GM23338 (cell line): ENCODE data around the gene MECP2. TPM values are rescaled to one million over a fixed set of nuclear protein-coding genes. Genes with fewer than 3 reads are reported as not detected.

Source experiments
- ATAC-seq: fragments of 200-7000 bp; cut with Tn5 transposase; 3 replicates; pipeline ENCODE4 v1.9.1; 2020
- DNase-seq: peaks from one replicate; pipeline ENCODE4 v3.0.0-alpha.2; 2015; ENCODE audit warnings: low spot score
- H2AFZ ChIP-seq: fragments of 200-600 bp; sonication (generic); 2 replicates; pipeline ENCODE4 v1.8.0; 2016; ENCODE audit warnings: antibody characterized with exemption, mild to moderate bottlenecking, moderate library complexity
- H3F3A ChIP-seq: fragments of 200-600 bp; sonication (generic); replicated peaks from 2 replicates; pipeline ENCODE4 v1.8.0; 2017; ENCODE audit warnings: antibody characterized with exemption, mixed run types, low read depth
- H3K27ac ChIP-seq: fragments of 200-600 bp; sonication (generic); 2 replicates; pipeline ENCODE4 v1.6.1; 2016; ENCODE audit warnings: low read depth
- H3K27me3 ChIP-seq: fragments of 200-600 bp; sonication (generic); 2 replicates; pipeline ENCODE4 v1.8.0; 2016; ENCODE audit warnings: mild to moderate bottlenecking, mixed run types, moderate library complexity; ENCODE audit not compliant: insufficient read depth
- H3K36me3 ChIP-seq: fragments of 200-600 bp; sonication (generic); 2 replicates; pipeline ENCODE4 v1.8.0; 2016; ENCODE audit warnings: mild to moderate bottlenecking; ENCODE audit not compliant: insufficient read depth
- H3K4me1 ChIP-seq: fragments of 200-600 bp; sonication (generic); 2 replicates; pipeline ENCODE4 v1.8.0; 2016; ENCODE audit warnings: mild to moderate bottlenecking, moderate library complexity; ENCODE audit not compliant: insufficient read depth
- H3K4me2 ChIP-seq: fragments of 200-600 bp; sonication (generic); 2 replicates; pipeline ENCODE4 v1.7.1; 2017; ENCODE audit warnings: mixed run types
- H3K4me3 ChIP-seq: fragments of 200-600 bp; sonication (generic); 2 replicates; pipeline ENCODE4 v1.6.1; 2016; ENCODE audit warnings: mixed run types
- H3K79me2 ChIP-seq: fragments of 200-600 bp; sonication (generic); replicated peaks from 2 replicates; pipeline ENCODE4 v1.8.0; 2017; ENCODE audit warnings: mild to moderate bottlenecking; ENCODE audit not compliant: insufficient read depth
- H3K9me2 ChIP-seq: fragments of 200-600 bp; sonication (generic); 2 replicates; pipeline ENCODE4 v1.8.0; 2017; ENCODE audit not compliant: insufficient read depth
- H4K20me1 ChIP-seq: fragments of 200-600 bp; sonication (generic); replicated peaks from 2 replicates; pipeline ENCODE4 v1.8.0; 2017; ENCODE audit warnings: mild to moderate bottlenecking; ENCODE audit not compliant: insufficient read depth
- H3K27ac Mint-ChIP-seq: 2 replicates; pipeline ENCODE4 v1.8.0; 2020; ENCODE audit warnings: inconsistent platforms, mild to moderate bottlenecking, moderate library complexity, mixed read lengths
- H3K27me3 Mint-ChIP-seq: 3 replicates; pipeline ENCODE4 v1.8.0; 2022; ENCODE audit warnings: low read depth, mild to moderate bottlenecking, moderate library complexity, mixed read lengths, inconsistent platforms; ENCODE audit not compliant: insufficient read depth, poor library complexity
- H3K36me3 Mint-ChIP-seq: 3 replicates; pipeline ENCODE4 v1.8.0; 2021; ENCODE audit warnings: low read depth, mild to moderate bottlenecking, inconsistent platforms, moderate library complexity, mixed read lengths
- H3K4me1 Mint-ChIP-seq: 3 replicates; pipeline ENCODE4 v1.8.0; 2020; ENCODE audit warnings: mild to moderate bottlenecking, inconsistent platforms, mixed read lengths
- H3K4me3 Mint-ChIP-seq: 3 replicates; pipeline ENCODE4 v1.8.0; 2021; ENCODE audit warnings: moderate library complexity, mild to moderate bottlenecking, inconsistent platforms, mixed read lengths
- H3K9me3 Mint-ChIP-seq: 3 replicates; pipeline ENCODE4 v1.8.0; 2020; ENCODE audit warnings: moderate library complexity, mild to moderate bottlenecking, inconsistent platforms, mixed read lengths
- CTCF ChIP-seq, 2 experiments: fragments of 200-600 bp in 1 of 2; sonication (generic) in 1 of 2; conservative IDR thresholded peaks; 2 replicates each; pipeline versions ENCODE4 v1.5.1 to v1.6.1; 2016 to 2017; ENCODE audit warnings: antibody characterized with exemption in 2 of 2, low read depth in 2 of 2, mild to moderate bottlenecking in 2 of 2, moderate library complexity in 1 of 2
- ETS1 ChIP-seq: IDR thresholded peaks from 2 replicates; pipeline ENCODE4 v1.6.1; 2016; ENCODE audit warnings: antibody characterized with exemption
- EZH2 ChIP-seq: fragments of 200-600 bp; sonication (generic); IDR thresholded peaks from one replicate; pipeline ENCODE4 v1.8.0; 2017; ENCODE audit warnings: antibody characterized with exemption, mild to moderate bottlenecking, low read depth; ENCODE audit not compliant: unreplicated experiment
- JUNB ChIP-seq: IDR thresholded peaks from one replicate; pipeline ENCODE4 v1.6.1; 2016; ENCODE audit warnings: antibody characterized with exemption; ENCODE audit not compliant: unreplicated experiment
- NANOG ChIP-seq: IDR thresholded peaks from 2 replicates; pipeline ENCODE4 v1.6.1; 2016; ENCODE audit warnings: antibody characterized with exemption, borderline replicate concordance
- REST ChIP-seq: IDR thresholded peaks from one replicate; pipeline ENCODE4 v1.6.1; 2018; ENCODE audit warnings: antibody characterized with exemption; ENCODE audit not compliant: unreplicated experiment
- STAT1 ChIP-seq: IDR thresholded peaks from one replicate; pipeline ENCODE4 v1.6.1; 2016; ENCODE audit warnings: antibody characterized with exemption; ENCODE audit not compliant: unreplicated experiment
- ZNF114 ChIP-seq: fragments of 250-450 bp; sonication (Bioruptor Pico); IDR thresholded peaks from 2 replicates; pipeline ENCODE4 v1.5.0; 2020; ENCODE audit warnings: mild to moderate bottlenecking, moderate library complexity
- ZNF462 ChIP-seq: fragments of 250-450 bp; sonication (Bioruptor Pico); IDR thresholded peaks from 2 replicates; pipeline ENCODE4 v1.5.0; 2020; ENCODE audit warnings: mild to moderate bottlenecking, moderate library complexity
- polyA plus RNA-seq: library from polyadenylated mRNA; unstranded; fragments of >200 nt; fragmentation: Nextera tagmentation; extraction: Ambion mirVana; gene quantifications from 2 replicates; pipeline ENCODE4 v1.2.1, GENCODE V29; 2016
- total RNA-seq: library from RNA; depleted of rRNA; stranded (reverse); fragments of >200 nt; shearing (Covaris generic); gene quantifications from 2 replicates; pipeline ENCODE4 v1.2.3, GENCODE V29; 2014

MECP2 gene
- total and polyA plus RNA-seq, 2 experiments from 2014 or later = 27.7 to 32.7 TPM

- TF ChIP-seq ZNF114 = no peak
- no peak for TF ChIP-seq ZNF462 (CRISPR knock-in tag)
- no peak for TF ChIP-seq EZH2
- no peak for TF ChIP-seq NANOG
- TF ChIP-seq CTCF (conservative IDR thresholded peaks at IDR 0.05; ENCODE audit: low read depth in 2 of 2) = no peak
These were observed 26.0 kb upstream of the MECP2 start (continued) for GRCh38 chrX:154123241-154124219.

GRCh38 chrX:154121961-154122360 lies 24.4 kb upstream of the MECP2 start:
- H3K36me3 Mint-ChIP-seq = no peaks in the 10 kb centered on the region
- H3K36me3 ChIP-seq = no peaks in the 10 kb centered on the region
- H3K9me3 Mint-ChIP-seq = no peaks in the 10 kb centered on the region; the same call in 2 of the 3 replicates
- no peak for DNase-seq
- no peak overlapping the region for H2AFZ ChIP-seq
- ATAC-seq = no peak
- no peaks in the 10 kb centered on the region for H3K4me1 ChIP-seq
- H3K4me1 Mint-ChIP-seq = no peaks in the 10 kb centered on the region
- H3K4me2 ChIP-seq = no peak overlapping the region
- H3K27ac Mint-ChIP-seq = no peak overlapping the region
- H3K79me2 ChIP-seq = no peaks in the 10 kb centered on the region
- no peak overlapping the region for H3K4me3 Mint-ChIP-seq
- H4K20me1 ChIP-seq = no peaks in the 10 kb centered on the region
- H3K9me2 ChIP-seq = no peaks in the 10 kb centered on the region
- H3F3A ChIP-seq = no peaks in the 10 kb centered on the region
- peaks cover 3% of the 10 kb centered on the region for H3K27me3 Mint-ChIP-seq
- H3K4me3 ChIP-seq = no peak overlapping the region
- H3K27ac ChIP-seq = no peak overlapping the region
- no peaks in the 10 kb centered on the region for H3K27me3 ChIP-seq
- TF ChIP-seq STAT1 (no peak), REST (no peak), JUNB (no peak), NANOG (no peak), ETS1 (no peak)
